Ovary (tissue), 9 donors: Measurements from ENCODE around the gene ZNF358. TPM values are rescaled to one million over a fixed set of nuclear protein-coding genes. Genes with fewer than 3 reads are reported as not detected.
"Not testable (repeated sequence)": the region's sequence is repeated elsewhere in the genome, so short reads cannot be mapped to it uniquely, and the experiment has no call there.

Source experiments
- DNase-seq, 5 donors: peaks; one replicate each; pipeline ENCODE4 v3.0.0-alpha.2; 2019 to 2020
- H3K27ac ChIP-seq, 2 donors: fragments of 200-600 bp; one replicate each; pipeline versions ENCODE4 v1.5.1 to v1.8.0; 2019 to 2022
- H3K27me3 ChIP-seq: fragments of 200-600 bp; one replicate; pipeline ENCODE4 v1.8.0; 2022
- H3K36me3 ChIP-seq: fragments of 200-600 bp; sonication (generic); one replicate; pipeline ENCODE4 v1.5.1; 2019
- H3K4me1 ChIP-seq: one replicate; pipeline ENCODE4 v1.8.1; 2013; ENCODE audit warnings: mild to moderate bottlenecking, moderate library complexity; ENCODE audit not compliant: insufficient read depth
- H3K4me3 ChIP-seq: fragments of 200-600 bp; sonication (generic); one replicate; pipeline ENCODE4 v1.5.1; 2017
- H3K9me3 ChIP-seq, 2 donors: fragments of 200-600 bp in 1 of 2; sonication (generic) in 1 of 2; one replicate each; pipeline versions ENCODE4 v1.5.1 to v1.8.1; 2013 to 2019; ENCODE audit warnings: mild to moderate bottlenecking in 1 of 2, moderate library complexity in 1 of 2
- EP300 ChIP-seq: sonication (generic); formaldehyde crosslinking; IDR thresholded peaks from one replicate; pipeline ENCODE4 v1.6.1; 2017; ENCODE audit warnings: antibody characterized with exemption
- POLR2A ChIP-seq: fragments of 450-650 bp; IDR thresholded peaks from one replicate; pipeline ENCODE4 v1.6.1; 2017; ENCODE audit warnings: antibody characterized with exemption, mild to moderate bottlenecking, moderate library complexity
- WGBS, 3 donors: extraction: QIAGEN DNeasy Blood & Tissue Kit in 1 of 3; methylation state at CpG; one replicate each; pipeline versions ENCODE4 v1.1.5 to v1.1.7; 2013 to 2017; 5-methylcytosine and 5-hydroxymethylcytosine counted together
- intact Hi-C, 4 donors: fragments of 100-400 bp; cut with DNase I; formaldehyde crosslinking; loops; one replicate each; pipeline versions ENCODE4 v1.11.0 to v1.15.1; 2022 to 2023
- polyA plus RNA-seq, 2 donors: library from polyadenylated mRNA; stranded (reverse); fragments of 200-250 nt in 1 of 2; fragments of 350-450 nt in 1 of 2; fragmentation: Illumina TruSeq in 1 of 2; extraction: RNeasy Lipid Tissue Mini Kit (QIAGEN cat#74804) in 1 of 2; gene quantifications; one replicate each; pipeline ENCODE4 v1.2.3, GENCODE V29; 2013 to 2014
- total RNA-seq, 7 donors: library from RNA; depleted of rRNA in 2 of 7; stranded (reverse); fragments of >200 nt in 2 of 7; fragmentation: NEBNext Ultra II Directional in 3 of 7; extraction: Animal tissue kit (Norgen Biotek cat#: 25700) in 3 of 7; gene quantifications; one replicate each; pipeline versions ENCODE4 v1.1.0 to v1.2.4, GENCODE V29; 2016 to 2023
- TF ChIP-seq, protein P1 (sequence below), 3 donors: fragments of 450-650 bp in 2 of 3; fragments of 200-600 bp in 1 of 3; IDR thresholded peaks; one replicate each; pipeline versions ENCODE4 v1.5.1 to v1.8.0; 2016 to 2022; ENCODE audit warnings: antibody characterized with exemption in 3 of 3, mild to moderate bottlenecking in 1 of 3
- donor health status: DM: no; HTN: no; CAD: no; lungs with moderate emphysema.
- donor health status: DM: no; HTN: no; CAD: no.
- donor health status: Bipolar disorder and iron deficiency.
- donor health status: DM: yes; HTN: yes; CAD: no.
- donor health status: DM: no; HTN: no; CAD: no.
- donor health status: DM: yes; HTN: yes; CAD: no.

The ZNF358 gene
- total and polyA plus RNA-seq, 9 donors = 9.2 to 112 (median 88.2) TPM

DNA sequence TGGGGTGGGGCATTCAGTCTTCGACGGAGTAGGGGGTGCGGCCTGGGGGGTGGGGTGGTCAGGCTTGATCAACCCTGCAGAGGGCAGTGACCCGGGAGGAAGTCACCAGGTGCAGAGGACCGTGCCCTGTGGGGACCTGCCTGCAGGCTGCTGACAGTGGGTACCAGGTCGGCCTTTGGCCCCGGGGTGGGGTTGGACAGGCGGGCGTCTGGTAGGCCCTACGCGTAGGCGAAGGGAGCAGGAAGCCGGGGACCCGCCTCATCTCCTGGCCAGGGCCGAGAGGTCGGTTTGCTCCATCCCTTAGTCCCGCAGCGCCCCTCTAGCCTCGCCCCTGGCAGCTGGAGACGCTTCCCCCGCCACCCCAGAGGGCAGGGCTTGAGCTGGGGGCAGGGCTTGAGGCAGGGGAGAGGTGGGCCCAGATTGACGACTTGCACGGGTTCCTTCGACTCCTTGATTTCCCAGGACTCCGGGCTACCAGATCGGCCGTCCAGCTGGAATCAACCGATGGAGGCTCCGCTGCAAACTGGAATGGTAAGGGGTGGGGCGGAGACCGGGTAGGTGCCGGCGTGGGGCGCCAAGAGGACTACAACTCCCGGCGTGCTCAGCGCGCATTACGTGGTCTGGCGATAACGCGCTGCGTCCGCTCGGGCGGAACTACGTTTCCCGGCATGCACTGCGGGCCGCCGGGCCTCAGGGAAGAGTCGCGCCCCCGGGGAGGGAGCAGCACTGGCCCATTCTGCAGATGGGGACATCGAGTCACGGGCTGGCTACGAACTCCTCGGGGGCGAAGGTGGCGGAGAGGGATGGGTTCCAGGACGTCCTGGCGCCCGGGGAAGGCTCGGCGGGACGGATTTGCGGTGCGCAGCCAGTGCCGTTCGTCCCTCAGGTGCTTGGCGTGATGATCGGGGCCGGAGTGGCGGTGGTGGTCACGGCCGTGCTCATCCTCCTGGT lies 19.4 kb downstream of the ZNF358 start, which contains the start of gene PNPLA6:
PNPLA6 (plus strand) TSS at position 671 of the 951 bp plus-strand sequence; CDS start at position 743, 72 bp downstream.
- peak; percentile 66 for TF ChIP-seq POLR2A
- TF ChIP-seq EP300 = no peak
- TF ChIP-seq, protein P1, sequence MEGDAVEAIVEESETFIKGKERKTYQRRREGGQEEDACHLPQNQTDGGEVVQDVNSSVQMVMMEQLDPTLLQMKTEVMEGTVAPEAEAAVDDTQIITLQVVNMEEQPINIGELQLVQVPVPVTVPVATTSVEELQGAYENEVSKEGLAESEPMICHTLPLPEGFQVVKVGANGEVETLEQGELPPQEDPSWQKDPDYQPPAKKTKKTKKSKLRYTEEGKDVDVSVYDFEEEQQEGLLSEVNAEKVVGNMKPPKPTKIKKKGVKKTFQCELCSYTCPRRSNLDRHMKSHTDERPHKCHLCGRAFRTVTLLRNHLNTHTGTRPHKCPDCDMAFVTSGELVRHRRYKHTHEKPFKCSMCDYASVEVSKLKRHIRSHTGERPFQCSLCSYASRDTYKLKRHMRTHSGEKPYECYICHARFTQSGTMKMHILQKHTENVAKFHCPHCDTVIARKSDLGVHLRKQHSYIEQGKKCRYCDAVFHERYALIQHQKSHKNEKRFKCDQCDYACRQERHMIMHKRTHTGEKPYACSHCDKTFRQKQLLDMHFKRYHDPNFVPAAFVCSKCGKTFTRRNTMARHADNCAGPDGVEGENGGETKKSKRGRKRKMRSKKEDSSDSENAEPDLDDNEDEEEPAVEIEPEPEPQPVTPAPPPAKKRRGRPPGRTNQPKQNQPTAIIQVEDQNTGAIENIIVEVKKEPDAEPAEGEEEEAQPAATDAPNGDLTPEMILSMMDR (IDR thresholded peaks at IDR 0.05) = peak in 1 of 3 donors; percentile 12
- H3K4me3 ChIP-seq = peak within 1 kb of the TSS; percentile 54
- intact Hi-C loops = loop anchor here in 2 of 4 donors (2.0 to 10.0 kb wide), 4 partner anchors 47 to 431 kb away; partner anchors contain the start of gene PEX11G (in 2 of the 2)
- no peaks in the 10 kb centered on the region for H3K36me3 ChIP-seq
- 0 to 1% (median 1%) methylated on average over 61 to 76 of the region's 76 CpGs for WGBS, 3 donors
- no peaks in the 10 kb centered on the region for H3K9me3 ChIP-seq
- peak; percentile 95 to 98 (median 97) for DNase-seq
- peak within 1 kb of the TSS; percentile 76 to 88 for H3K27ac ChIP-seq
- H3K4me1 ChIP-seq = peaks cover 2% of the 10 kb centered on the region
- H3K27me3 ChIP-seq = no peaks in the 10 kb centered on the region

DNA sequence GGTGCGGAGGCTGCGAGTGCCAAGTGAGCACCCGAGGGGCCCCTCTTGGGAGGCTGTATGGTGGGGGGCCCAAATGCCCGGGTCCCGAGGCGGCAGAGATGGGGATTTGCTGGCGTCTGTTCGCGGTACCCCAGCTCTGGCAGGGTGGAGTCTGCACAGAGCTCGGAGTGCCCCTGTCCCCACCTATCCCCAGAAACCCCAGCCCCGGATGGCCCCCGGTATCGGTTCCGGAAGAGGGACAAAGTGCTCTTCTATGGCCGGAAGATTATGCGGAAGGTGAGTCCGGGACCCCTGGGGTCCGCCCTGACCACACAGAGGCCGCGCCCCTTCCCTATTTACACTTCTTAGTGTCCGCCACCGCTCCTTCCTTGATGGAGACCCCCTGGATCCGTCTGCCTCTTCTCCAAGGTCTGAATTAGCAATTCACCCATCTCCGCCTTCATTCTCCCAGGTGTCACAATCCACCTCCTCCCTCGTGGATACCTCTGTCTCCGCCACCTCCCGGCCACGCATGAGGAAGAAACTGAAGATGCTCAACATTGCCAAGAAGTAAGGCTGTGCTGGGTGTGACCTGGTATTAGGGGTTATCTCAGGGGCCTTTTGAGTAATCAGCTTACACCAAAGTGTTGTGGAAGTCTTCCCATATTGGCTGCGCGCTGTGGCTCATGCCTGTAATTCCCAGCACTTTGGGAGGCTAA lies 20.2 kb downstream of the ZNF358 start:
- peak overlapping the region; percentile 76 to 88 for H3K27ac ChIP-seq
- H3K4me3 ChIP-seq = peak overlapping the region; percentile 54
- no peaks in the 10 kb centered on the region for H3K36me3 ChIP-seq
- no peaks in the 10 kb centered on the region for H3K9me3 ChIP-seq
- no peaks in the 10 kb centered on the region for H3K27me3 ChIP-seq
- TF ChIP-seq POLR2A = no peak
- TF ChIP-seq, protein P1 (IDR thresholded peaks at IDR 0.05) = no peak
- no peak for TF ChIP-seq EP300
- no peak for DNase-seq
- H3K4me1 ChIP-seq = peaks cover 2% of the 10 kb centered on the region
- intact Hi-C loops = loop anchor here in 2 of 4 donors (2.0 to 10.0 kb wide), 4 partner anchors 47 to 431 kb away; partner anchors contain the start of gene PEX11G (in 2 of the 2)
- WGBS, 3 donors = 17 to 22% (median 18%) methylated on average over 30 of the region's 30 CpGs

DNA sequence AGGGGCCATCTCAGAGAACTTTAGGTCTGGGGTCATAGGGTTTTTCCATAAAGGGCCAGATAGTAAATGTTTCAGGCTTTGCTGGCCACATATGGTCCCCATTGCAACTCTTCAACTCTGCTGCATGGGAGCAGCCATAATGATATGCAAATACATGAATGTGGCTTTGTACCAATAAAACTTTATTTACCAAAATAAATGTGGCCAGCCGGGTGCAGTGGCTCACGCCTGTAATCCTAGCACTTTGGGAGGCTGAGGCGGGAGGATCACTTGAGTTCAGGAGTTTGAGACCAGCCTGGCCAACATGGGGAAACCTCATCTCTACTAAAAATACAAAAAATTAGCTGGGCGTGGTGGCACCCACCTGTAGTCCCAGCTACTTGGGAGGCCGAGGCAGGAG lies 23.1 kb downstream of the ZNF358 start:
- not testable (repeated sequence) for H3K27ac ChIP-seq, H3K4me1 ChIP-seq, H3K9me3 ChIP-seq, DNase-seq, H3K4me3 ChIP-seq, H3K27me3 ChIP-seq, H3K36me3 ChIP-seq
- WGBS, 3 donors = 93 to 95% (median 95%) methylated on average over 5 of the region's 5 CpGs
- intact Hi-C loops = loop anchor here in 2 of 4 donors (5.0 to 10.0 kb wide), 3 partner anchors 52 to 434 kb away; partner anchors contain the start of gene PEX11G (in 1 of the 2)

DNA sequence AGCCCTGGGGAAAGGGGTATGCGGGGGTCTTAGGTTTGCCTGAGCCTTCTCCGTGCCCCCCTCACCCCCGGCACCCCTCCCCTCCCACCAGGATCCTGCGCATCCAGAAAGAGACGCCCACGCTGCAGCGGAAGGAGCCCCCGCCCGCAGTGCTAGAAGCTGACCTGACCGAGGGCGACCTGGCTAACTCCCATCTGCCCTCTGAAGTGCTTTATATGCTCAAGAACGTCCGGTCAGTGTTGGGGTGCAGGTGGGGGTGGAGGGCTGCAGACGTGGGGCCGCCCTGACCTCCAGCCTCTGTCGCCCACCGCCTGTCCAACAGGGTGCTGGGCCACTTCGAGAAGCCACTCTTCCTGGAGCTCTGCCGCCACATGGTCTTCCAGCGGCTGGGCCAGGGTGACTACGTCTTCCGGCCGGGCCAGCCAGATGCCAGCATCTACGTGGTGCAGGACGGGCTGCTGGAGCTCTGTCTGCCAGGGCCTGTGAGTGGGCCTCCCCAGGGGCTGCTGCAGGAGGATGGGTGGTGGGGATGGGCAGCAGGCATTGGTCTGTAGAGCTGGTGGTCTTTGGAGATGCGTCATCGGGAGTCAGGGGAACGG lies 24.0 kb downstream of the ZNF358 start:
- no peaks in the 10 kb centered on the region for H3K36me3 ChIP-seq
- no peaks in the 10 kb centered on the region for H3K9me3 ChIP-seq
- H3K27me3 ChIP-seq = no peaks in the 10 kb centered on the region
- TF ChIP-seq, protein P1 (IDR thresholded peaks at IDR 0.05) = no peak
- TF ChIP-seq POLR2A (no peak), EP300 (no peak)
- WGBS, 3 donors = 91 to 92% (median 92%) methylated on average over 26 to 28 of the region's 28 CpGs
- H3K27ac ChIP-seq = no peak overlapping the region
- no peaks in the 10 kb centered on the region for H3K4me1 ChIP-seq
- H3K4me3 ChIP-seq = no peak overlapping the region
- intact Hi-C loops = loop anchor here in 3 of 4 donors (5.0 to 10.0 kb wide), 4 partner anchors 53 to 435 kb away; partner anchors contain the start of gene PEX11G (in 1 of the 3)
- DNase-seq = peak in 2 of 5 donors; percentile 10 to 38
